Medulla oblongata (tissue), 1 donor: ENCODE results near the gene CD3D.

Experiments
- DNase-seq: peaks from one replicate; pipeline ENCODE4 v3.0.0-alpha.2; 2015; ENCODE audit errors: extremely low spot score

The CD3D gene

DNA sequence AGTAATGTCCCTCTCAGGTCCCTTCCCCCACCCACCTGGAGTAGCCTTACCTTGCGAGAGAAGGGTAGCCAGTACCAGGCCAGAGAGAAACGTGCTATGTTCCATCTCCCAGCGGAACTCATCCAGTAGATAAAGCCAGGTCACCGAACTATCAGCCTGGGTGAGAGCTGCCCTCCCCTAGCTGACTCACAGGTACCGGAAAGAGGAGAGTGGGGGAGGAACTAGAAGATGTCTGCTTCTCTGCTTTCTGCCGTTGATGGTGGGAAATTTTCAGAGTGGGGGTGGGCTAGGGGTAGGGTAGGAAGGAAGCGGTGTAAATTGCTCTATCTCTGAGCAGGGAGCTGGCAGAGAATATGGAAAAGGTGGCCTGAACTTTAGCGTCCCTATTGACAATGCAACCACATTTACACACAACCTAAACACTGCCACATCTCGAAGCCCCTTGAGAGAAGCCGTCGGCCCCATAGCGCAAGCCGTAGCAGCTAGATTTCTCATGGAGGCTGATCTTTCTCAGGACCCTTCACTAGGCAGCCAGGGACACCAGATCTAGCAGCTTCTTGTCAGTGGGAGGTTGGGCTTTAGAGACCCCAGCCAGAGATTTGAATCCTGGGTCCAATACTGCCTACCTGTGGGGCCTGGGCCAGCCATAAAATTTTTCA is at the start of gene CD3D:
Gene CD3D (minus strand): TSS at position 203 of the 659 bp plus-strand sequence. CDS start 98 bp downstream, at position 105.
- DNase-seq: no peak

DNA sequence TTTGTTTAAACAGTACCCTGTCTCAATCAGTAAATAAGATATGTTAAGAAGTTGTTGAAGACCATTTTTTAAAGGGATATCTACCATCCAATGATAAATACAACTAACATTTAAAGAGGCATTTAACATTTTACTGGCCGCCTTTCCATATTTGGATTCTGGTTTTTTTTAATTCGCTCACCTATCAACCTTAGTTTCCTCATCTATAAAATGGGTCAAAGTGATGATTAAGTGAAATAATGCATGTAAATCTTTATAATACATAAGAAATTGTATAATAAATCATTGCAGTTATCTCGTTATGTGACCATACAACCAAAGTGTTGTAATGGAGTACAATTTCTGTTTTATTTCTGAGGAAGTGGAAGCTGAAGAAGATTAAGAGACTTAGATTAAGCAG is 41.2 kb upstream of the CD3D start:
- no peak for DNase-seq

DNA sequence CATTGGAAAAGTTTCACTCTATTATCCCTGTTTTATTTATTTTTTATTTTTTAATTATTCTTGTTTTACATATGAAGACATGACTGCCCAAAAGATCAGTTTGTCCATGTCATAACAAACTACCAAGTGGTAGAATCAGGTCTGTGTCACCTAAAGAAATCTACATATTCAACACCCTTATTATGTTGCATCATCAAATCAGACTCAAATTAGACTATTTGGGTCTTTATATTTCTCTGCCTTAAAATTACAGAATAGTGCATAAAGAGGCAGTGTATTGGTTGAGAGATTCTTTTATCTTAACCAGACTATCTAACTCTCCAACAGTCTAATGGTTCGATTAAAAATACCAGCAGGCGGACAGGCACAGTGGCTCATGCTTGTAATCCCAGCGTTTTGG is 40.4 kb upstream of the CD3D start:
- no peak for DNase-seq

DNA sequence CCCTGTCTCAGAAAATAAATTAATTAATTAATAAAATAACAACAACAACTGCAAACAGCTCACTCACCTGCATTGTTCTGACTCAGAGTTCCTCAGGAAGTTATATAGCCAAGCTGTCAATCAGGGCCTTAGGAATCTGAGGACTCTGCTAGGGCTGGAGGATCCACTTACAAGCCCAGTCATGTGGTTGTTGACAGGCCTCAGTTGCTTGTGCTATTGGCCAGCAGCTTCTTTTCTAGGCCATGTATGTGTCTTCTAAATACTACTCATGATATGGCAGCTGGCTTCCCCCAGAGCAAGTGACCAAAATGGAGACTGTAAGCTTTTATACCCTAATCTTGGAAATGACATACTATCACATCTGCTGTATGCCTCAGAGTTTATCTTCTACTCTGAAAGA is 38.1 kb upstream of the CD3D start:
- no peak for DNase-seq

DNA sequence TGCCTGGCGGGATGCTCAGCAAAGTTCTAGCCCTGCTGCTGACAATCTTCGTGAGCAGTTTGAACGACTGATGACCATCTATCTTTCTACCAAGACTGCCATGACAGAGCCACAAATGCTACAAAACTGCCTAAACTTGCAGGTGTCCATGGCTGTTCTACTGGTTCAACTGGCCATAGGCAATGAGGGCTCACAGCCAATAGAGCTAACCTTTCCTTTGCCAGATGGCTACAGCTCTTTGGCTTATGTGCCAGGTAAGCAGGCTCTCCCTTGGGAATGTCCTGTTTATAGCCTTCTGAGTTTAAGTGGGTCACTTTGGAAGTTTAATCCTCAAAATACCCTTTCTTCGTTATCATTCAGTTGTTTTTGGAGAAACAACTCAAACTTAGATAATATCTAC is 37.0 kb upstream of the CD3D start:
- no peak for DNase-seq

DNA sequence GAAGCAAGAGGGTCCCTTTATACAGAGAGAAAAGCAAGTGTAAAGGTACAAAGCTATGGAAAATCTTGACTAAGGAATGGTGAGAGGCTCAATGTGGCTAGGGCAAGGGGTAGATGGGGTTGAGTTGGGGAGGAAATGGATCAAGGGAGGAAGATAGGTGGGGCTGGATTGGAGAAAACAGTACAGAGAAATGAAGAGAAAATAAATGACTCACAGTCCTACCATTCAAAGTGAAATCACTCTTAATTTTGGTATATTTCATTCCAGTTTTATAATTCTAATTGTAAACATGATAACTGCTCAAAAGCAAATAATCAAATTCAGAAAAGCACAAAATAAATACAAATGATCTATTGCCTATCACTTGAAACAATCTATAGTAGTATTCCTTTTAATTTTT is 33.5 kb upstream of the CD3D start:
- no peak for DNase-seq

DNA sequence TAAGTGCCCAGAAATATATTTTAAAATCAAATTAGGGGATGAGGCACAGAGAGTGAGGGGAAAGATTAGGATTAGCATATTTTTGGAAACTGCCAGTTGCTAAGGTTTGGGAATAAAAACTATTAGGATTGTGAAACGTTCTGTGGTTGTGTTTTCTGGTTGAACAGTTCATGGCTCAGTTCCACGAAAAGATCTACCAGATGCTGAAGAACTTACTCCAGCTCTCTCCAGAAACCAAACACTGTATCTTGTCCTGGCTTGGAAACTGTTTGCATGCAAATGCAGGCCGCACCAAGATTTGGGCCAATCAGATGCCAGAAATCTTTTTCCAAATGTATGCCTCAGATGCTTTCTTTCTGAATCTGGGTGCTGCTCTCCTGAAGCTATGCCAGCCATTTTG is 32.2 kb upstream of the CD3D start:
- DNase-seq: no peak

DNA sequence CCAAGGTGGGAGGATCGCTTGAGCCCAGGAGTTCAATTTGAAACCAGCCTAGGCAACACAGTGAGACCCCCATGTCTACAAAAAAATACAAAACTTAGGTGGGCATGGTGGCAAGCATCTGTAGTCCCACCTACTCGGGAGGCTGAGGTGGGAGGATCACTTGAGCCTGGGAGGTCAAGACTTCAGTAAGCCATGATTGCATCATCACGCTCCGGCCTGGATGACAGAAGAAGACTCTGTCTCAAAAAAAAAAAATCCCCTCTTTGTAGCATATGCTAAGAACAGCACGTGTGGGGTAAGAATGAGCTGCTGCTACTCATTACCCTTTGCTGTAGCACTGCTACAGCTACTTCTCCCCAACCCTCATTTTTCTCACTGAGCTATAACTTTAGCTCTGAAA is 31.4 kb upstream of the CD3D start:
- no peak for DNase-seq

DNA sequence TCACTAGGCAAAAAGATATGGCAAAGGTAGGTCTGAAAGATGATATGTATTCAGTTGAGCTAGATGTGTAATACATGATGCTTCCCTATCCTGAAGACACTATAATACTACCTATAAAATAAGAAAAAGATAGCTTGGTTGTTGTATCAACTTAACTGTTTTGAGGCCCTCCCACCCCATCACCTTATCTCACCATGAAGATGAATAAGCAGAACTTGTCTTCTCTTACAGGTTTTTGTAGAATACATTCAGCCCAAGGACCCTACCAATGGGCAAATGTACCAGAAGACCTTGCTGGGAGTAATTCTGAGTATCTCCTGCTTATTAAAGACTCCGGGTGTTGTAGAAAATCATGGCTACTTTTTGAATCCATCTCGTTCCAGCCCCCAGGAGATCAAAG is 30.8 kb upstream of the CD3D start:
- DNase-seq: no peak

DNA sequence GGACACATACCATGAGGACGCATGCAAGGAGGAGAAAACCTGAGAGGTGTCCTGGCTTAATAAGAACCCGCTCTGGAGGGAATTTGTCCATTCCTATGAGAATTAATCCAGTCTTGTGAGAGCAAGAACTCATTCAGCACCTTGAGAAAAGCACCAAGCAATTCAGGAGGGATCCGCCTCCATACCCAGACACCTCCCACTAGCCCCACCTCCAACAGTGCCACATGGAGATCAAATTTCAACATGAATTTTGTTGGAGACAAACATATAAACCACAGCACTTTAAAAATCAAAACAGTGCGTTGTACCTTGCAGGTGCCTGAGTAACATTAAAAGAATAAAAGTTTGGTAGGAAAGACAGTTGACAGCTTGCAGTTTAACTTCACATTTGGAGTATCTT is 28.3 kb upstream of the CD3D start:
- DNase-seq: no peak

DNA sequence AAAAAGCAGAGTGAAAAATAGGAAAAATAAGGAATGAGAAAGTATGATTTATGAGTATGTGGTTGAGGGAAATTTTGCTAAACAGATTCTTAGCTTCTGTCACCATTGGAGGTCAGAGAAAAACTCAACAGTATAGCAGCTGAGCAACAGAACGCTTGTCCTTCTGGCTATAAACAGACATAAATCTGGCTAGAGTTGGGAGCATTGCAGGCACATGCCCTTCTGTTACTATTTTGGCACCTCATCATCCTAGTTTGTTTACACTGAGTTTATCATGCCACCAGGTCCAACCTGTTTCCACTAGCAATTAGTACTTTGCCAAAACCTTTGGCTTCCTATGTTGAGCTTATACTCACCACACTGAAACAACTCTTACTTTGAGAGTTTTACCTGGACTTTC is 23.8 kb upstream of the CD3D start:
- DNase-seq: no peak

DNA sequence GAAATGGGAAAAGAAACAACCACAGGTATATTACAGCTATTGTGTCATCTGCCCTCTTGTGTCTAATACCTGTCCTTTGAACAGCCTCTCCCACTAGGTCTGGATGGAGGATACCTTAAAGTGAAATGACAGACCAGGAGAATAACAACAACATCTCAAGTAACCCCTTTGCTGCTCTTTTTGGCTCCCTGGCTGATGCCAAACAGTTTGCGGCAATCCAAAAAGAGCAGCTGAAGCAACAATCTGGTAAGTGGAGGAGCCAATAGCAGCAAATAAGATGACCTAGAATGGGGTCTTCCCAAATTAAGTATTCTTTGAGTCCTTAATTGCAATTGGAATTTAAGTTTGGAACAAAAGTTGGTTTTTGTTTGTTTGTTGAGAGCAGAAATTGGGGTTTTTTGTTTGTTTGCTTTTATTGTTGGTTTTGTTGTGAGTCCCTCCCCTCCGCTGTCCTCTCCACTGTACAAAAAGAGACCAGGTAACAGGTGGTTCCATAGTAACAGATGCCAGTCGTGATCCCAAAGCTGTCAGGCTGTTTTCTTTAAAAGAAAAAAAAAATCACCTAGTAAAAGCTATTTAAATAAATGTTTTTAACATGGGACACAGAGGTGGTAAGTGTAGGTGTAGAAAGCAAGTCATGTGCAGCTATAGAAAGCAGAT is 22.6 kb upstream of the CD3D start:
- no peak for DNase-seq

DNA sequence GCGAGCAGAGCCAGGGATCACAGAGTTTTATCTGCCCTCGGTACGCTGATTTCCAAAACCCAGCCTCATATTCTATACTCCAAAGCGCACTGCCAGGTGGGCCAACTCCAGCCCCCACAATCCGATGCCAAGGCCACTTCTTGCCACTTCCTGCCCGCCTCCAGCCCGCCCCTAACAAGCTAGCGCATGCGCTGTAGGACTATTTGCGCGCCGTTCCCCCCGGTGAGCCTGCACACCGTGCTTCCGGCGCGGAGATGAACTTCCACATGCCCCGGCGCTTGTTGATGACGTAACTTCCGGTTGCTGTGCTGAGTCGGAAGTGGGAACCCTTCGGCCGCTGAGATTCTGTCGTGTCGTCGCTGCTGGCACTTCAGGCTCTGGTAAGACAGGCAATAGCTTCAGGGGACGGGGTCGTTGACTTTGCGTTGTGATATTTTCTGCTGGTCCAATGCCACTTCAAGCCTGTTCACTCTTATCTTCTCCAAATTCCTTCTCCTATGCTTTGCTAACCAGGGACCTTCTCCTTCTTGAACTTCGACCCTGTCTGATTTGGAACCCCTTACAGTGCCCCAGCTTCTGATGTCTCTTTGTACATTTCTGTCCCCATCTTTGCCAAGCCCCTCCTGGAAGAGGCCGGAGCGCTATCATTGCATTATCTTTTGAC is 16.9 kb upstream of the CD3D start, which contains the start of gene UBE4A:
Gene UBE4A (plus strand): TSS at position 306 of the 664 bp plus-strand sequence. CDS start 5,481 bp downstream, outside the sequence.
- peak; percentile 96 for DNase-seq

DNA sequence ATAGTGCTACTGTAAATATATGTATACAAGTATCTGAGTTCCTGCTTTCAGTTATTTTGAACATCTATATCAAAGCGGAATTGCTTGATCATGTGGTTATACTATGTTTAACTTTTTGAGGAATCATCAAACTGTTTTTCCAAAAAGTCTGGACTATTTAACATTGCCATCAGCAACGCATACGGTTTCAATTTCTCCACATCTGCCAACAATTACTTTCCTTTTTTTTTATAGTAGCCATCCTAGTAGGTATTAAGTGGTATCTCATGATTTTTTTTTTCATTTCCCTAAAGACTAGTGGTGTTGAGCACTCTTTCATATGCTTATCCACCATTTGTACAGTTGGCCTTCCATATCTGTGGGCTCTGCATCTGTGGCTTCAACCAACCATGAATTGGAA is 15.6 kb upstream of the CD3D start:
- no peak for DNase-seq

DNA sequence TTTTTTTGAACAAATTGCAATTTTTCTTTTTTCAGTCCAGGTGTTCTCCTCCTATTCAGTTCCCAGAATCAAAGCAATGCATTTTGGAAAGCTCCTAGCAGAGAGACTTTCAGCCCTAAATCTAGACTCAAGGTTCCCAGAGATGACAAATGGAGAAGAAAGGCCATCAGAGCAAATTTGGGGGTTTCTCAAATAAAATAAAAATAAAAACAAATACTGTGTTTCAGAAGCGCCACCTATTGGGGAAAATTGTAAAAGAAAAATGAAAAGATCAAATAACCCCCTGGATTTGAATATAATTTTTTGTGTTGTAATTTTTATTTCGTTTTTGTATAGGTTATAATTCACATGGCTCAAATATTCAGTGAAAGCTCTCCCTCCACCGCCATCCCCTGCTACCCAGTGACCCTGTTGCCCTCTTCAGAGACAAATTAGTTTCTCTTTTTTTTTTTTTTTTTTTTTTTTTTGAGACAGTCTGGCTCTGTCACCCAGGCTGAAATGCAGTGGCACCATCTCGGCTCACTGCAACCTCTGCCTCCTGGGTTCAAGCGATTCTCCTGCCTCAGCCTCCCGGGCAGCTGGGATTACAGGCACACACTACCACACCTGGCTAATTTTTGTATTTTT is 10.7 kb upstream of the CD3D start:
- peak; percentile 30 for DNase-seq

DNA sequence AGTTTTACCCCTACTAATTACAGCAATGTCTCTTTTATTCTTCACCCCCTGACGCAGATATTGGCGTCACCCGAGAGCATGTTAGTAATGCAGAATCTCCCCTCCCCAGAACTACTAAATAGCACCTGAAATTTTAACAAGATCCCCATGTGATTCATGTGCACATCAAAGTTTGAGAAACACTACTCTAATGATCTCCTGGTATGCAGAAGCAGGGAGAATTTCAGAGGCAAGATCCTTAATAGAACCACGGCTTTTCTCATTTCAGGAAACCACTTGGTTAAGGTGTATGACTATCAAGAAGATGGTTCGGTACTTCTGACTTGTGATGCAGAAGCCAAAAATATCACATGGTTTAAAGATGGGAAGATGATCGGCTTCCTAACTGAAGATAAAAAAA is 7.0 kb upstream of the CD3D start:
- DNase-seq: no peak

DNA sequence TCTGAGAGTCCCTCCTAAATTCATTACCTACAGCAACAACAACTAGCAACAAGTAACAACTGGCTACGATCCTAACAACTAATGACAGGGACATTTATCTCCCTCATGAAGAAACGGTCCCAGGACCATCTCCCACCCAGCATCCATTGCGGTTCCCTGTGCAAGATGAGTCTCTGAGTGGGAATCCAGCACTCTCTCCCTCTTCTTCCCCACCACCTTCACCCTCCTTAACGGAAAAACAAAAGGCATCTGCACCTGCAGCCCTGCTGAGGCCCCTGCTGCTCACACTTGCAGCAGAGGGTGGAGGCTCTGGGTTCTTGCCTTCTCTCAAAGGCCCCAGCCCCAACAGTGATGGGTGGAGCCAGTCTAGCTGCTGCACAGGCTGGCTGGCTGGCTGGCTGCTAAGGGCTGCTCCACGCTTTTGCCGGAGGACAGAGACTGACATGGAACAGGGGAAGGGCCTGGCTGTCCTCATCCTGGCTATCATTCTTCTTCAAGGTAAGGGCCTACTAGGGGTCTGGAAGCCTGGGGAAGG is 1.5 kb upstream of the CD3D start, which contains the start of gene CD3G:
Gene CD3G (plus strand): TSS at position 364 of the 535 bp plus-strand sequence. CDS start 80 bp downstream, at position 444.
- no peak for DNase-seq

DNA sequence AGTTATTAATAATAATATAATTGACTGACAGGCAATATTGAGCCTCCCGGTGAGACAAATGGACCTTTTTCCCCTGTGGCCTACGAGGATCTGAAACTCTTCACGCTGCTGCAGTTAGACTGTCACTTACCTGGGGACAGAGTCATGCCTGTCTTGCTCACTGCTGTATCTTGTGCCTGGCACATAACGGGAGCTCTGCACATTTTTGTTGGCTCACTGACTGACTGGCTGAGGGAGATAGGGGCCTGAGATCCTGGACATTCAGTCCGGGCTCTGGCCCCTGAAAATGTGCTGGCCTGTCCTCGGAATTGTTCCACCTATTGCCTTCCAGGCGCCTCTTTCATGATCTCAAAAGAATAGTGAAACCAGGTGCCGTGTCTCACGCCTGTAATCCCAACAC is 743 bp upstream of the CD3D start:
- DNase-seq: no peak

DNA sequence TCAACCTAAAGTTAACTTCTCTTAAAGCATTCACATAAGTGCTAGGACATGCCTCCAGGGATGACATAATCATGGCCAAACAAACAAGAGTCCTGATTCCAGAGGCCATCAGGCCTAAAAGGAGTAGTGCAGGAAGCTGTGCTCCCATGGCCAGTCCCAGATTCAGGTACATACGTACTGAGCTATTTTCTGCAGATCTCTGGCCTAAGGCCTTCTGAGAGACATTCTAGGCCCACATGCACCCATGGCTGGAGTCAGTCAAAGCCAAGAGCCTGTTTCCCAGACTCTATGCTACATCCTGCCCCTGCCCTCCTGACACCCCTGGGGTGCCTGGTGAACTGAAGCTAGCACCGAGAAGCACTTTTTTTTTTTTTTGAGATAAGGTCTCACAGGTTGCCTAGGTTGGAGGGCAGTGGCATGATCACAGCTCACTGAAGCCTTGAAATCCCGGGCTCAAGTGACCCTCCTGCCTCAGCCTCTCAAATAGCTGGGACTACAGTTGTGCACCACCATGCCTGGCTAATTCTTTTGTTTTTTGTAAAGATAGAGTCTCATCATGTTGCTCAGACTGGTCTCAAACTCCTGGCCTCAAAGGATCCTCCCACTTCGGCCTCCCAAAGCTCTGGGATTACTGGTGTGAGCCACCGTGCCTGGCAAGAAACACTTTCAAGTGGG is 553 bp downstream of the CD3D start:
- no peak for DNase-seq

DNA sequence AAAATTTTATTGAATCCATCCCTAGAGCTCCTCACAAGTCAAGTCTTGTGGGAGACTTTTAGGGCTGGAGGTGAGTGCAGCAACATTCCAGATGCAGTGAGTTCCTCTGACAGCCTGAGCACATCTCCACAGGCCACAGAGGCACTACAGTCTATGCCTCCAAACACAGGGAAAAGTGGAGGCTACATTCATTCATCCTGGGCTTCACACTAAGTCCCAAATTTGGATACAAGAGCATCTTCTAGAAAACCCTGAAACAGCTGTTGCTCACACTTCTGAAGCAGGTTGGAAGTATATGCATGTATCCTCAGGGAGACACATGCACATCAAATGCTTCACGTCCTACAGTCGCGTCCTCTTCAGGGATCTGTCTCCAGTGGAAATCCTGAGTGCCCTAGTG is 1.2 kb downstream of the CD3D start:
- no peak for DNase-seq

DNA sequence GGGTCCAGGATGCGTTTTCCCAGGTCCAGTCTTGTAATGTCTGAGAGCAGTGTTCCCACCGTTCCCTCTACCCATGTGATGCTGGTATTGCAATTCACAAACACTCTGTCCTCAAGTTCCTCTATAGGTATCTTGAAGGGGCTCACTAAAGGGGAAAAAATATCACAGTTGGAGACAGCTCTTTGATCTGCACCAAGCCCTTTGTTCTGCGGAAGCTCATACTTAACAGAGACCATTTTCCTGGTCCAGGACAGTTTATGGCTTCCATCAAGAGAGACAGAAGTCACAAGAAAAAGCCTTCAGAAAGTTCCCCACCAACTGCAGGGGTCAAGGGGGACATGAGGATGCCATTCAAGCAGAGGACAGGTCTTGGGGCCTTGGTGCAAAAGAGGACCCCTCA is 2.1 kb downstream of the CD3D start:
- no peak for DNase-seq
